ENCODE data around the gene COLEC12. TPM values are rescaled to one million over a fixed set of nuclear protein-coding genes. Genes with fewer than 3 reads are reported as not detected.
A peak's percentile ranks its signal among the peaks of the same experiment; 100 is the strongest.

COLEC12 gene
- total RNA-seq, 1 donor from 2014 or later: 3.3 TPM

GRCh38 chr18:269480-270095 lies 230.9 kb downstream of the COLEC12 start:
- no peak overlapping the region for H3K4me3 ChIP-seq (ENCODE audit: low read depth, low read length)
- no peak for TF ChIP-seq CTCF (conservative IDR thresholded peaks at IDR 0.05; ENCODE audit: low read depth, low read length)
- DNase-seq (ENCODE audit: low read depth): no peak

GRCh38 chr18:267688-268552 lies 232.6 kb downstream of the COLEC12 start, which contains the start of gene THOC1:
TSS of gene THOC1 (minus strand) at chr18:268047. CDS start at chr18:268019, 28 bp downstream.
- peak; percentile 41 for DNase-seq (ENCODE audit: low read depth)
- TF ChIP-seq CTCF (conservative IDR thresholded peaks at IDR 0.05; ENCODE audit: low read depth, low read length): no peak
- peak within 1 kb of the TSS; percentile 81 for H3K4me3 ChIP-seq (ENCODE audit: low read depth, low read length)

- no peak for DNase-seq (ENCODE audit: low read depth)
- peak overlapping the region; percentile 81 for H3K4me3 ChIP-seq (ENCODE audit: low read depth, low read length)
- no peak for TF ChIP-seq CTCF (conservative IDR thresholded peaks at IDR 0.05; ENCODE audit: low read depth, low read length)
Observed at GRCh38 chr18:267380-267687, 233.2 kb downstream of the COLEC12 start.

Other genes starting within 250 kb of the COLEC12 start
- 30.6 and 40.3 TPM in 2 replicates for gene THOC1, start 232.7 kb downstream of the COLEC12 start, total RNA-seq
- not detected in 2 replicates for gene CETN1, start 79.7 kb upstream of the COLEC12 start, total RNA-seq
- 0.72 TPM in 1 of 2 replicates, not detected in the other for gene CLUL1, start 96.3 kb upstream of the COLEC12 start, total RNA-seq
- gene TYMS, start 157.0 kb upstream of the COLEC12 start, total RNA-seq: 65.6 and 119 TPM in 2 replicates
- 28.0 and 32.3 TPM in 2 replicates for gene ENOSF1, start 211.9 kb upstream of the COLEC12 start, total RNA-seq